ENCODE measurements around the gene ATP2A3. TPM values are rescaled to one million over a fixed set of nuclear protein-coding genes. Genes with fewer than 3 reads are reported as not detected.

Gene ATP2A3
- polyA plus RNA-seq, 3 donors: 6.9 to 46.5 (median 9.5) TPM

- peak overlapping the region; percentile 0 for H2AFZ ChIP-seq (ENCODE audit: insufficient read depth, low read depth, low read length, poor library complexity, severe bottlenecking)
- H3K4me1 Mint-ChIP-seq: peaks cover 61% of the 10 kb centered on the region
These were observed 48.6 kb downstream of the ATP2A3 start for GRCh38 chr17:3915581-3915994.

GRCh38 chr17:3914312-3914670, 49.9 kb downstream of the ATP2A3 start:
- peaks cover 71% of the 10 kb centered on the region for H3K4me1 Mint-ChIP-seq
- H3K27me3 Mint-ChIP-seq (ENCODE audit: low read depth in 3 of 3): peaks cover 0 to 3% (median 0%) of the 10 kb centered on the region in 3 donors
- intact Hi-C loops (cut with micrococcal nuclease): loop anchor here (1.0 to 10.0 kb wide), 4 partner anchors 21 to 88 kb away; partner anchors contain the start of gene CAMKK1 (in 1 of the 2)
- peak overlapping the region; percentile 80 to 96 for H3K27ac ChIP-seq (ENCODE audit: low read depth in 1 of 2, low read length in 2 of 2)
- peak overlapping the region; percentile 94 to 99 (median 98) for H3K27ac Mint-ChIP-seq
- no peak for TF ChIP-seq CTCF (IDR thresholded peaks at IDR 0.05)
- H3K4me3 Mint-ChIP-seq: peak overlapping the region; percentile 96 to 97
- H3K4me2 ChIP-seq (replicated peaks; ENCODE audit: extremely low read depth, low read length, poor library complexity, severe bottlenecking): peak overlapping the region; percentile 99
- peak overlapping the region; percentile 91 for H3K9ac ChIP-seq (ENCODE audit: insufficient read depth, low read length, poor library complexity, severe bottlenecking)
- peaks cover 0 to 4% (median 0%) of the 10 kb centered on the region in 7 donors for H3K9me3 Mint-ChIP-seq
- H3K4me3 ChIP-seq (replicated peaks in 1 of 3; ENCODE audit: low read depth in 2 of 3, low read length in 3 of 3): peak overlapping the region; percentile 75 to 92 (median 77)
- DNase-seq: peak; percentile 28 to 52 (median 48)
- H4K20me1 ChIP-seq (ENCODE audit: insufficient read depth, low read length): peaks cover 65% of the 10 kb centered on the region
- peaks cover 29 to 48% of the 10 kb centered on the region in 2 donors for H3K36me3 Mint-ChIP-seq
- peaks cover 76 to 79% of the 10 kb centered on the region in 2 donors for H3K4me1 ChIP-seq (ENCODE audit: control insufficient read depth in 1 of 2, insufficient read depth in 2 of 2, low read length in 2 of 2)
- H3K9me3 ChIP-seq (replicated peaks in 1 of 2; ENCODE audit: control insufficient read depth in 1 of 2, insufficient read depth in 1 of 2, low read length in 2 of 2): no peaks in the 10 kb centered on the region
- 0% methylated on average over 7 of the region's 10 CpGs for WGBS (ENCODE audit: insufficient coverage)
- no peaks in the 10 kb centered on the region for H3K27me3 ChIP-seq (ENCODE audit: control insufficient read depth in 2 of 2, insufficient read depth in 2 of 2, low read length in 2 of 2)
- peaks cover 79% of the 10 kb centered on the region for H3K79me2 ChIP-seq (ENCODE audit: insufficient read depth, low read length)
- no peak overlapping the region for H2AFZ ChIP-seq (ENCODE audit: insufficient read depth, low read depth, low read length, poor library complexity, severe bottlenecking)
- H3K36me3 ChIP-seq (replicated peaks in 1 of 2; ENCODE audit: control insufficient read depth in 1 of 2, insufficient read depth in 2 of 2, low read length in 2 of 2): peaks cover 0 to 4% of the 10 kb centered on the region in 2 donors

More at GRCh38 chr17:3915581-3915994, 48.6 kb downstream of the ATP2A3 start:
- Mint-ChIP-seq H3K4me3 (peak overlapping the region; percentile 96 to 97), H3K9me3 (peaks cover 0 to 4% (median 0%) of the 10 kb centered on the region in 7 donors), H3K36me3 (peaks cover 22 to 35% of the 10 kb centered on the region in 2 donors), H3K27me3 (ENCODE audit: low read depth in 3 of 3) (peaks cover 0 to 5% (median 0%) of the 10 kb centered on the region in 3 donors), H3K27ac (peak overlapping the region; percentile 94 to 99 (median 98))
- peak overlapping the region; percentile 99 for H3K4me2 ChIP-seq (replicated peaks; ENCODE audit: extremely low read depth, low read length, poor library complexity, severe bottlenecking)
- H3K27me3 ChIP-seq (ENCODE audit: control insufficient read depth in 2 of 2, insufficient read depth in 2 of 2, low read length in 2 of 2): no peaks in the 10 kb centered on the region
- intact Hi-C loops (cut with micrococcal nuclease): loop anchor here (2.0 to 10.0 kb wide), 3 partner anchors 23 to 51 kb away; partner anchors contain the start of genes ATP2A3 (in 1 of the 2) and CAMKK1 (in 1 of the 2)
- peak overlapping the region; percentile 75 to 92 (median 77) for H3K4me3 ChIP-seq (replicated peaks in 1 of 3; ENCODE audit: low read depth in 2 of 3, low read length in 3 of 3)
- TF ChIP-seq CTCF (IDR thresholded peaks at IDR 0.05): no peak
- no peaks in the 10 kb centered on the region for H3K9me3 ChIP-seq (replicated peaks in 1 of 2; ENCODE audit: control insufficient read depth in 1 of 2, insufficient read depth in 1 of 2, low read length in 2 of 2)
- DNase-seq: peak in 2 of 3 donors; percentile 30 to 50
- peaks cover 66% of the 10 kb centered on the region for H3K79me2 ChIP-seq (ENCODE audit: insufficient read depth, low read length)
- 0% methylated on average over 2 of the region's 13 CpGs for WGBS (ENCODE audit: insufficient coverage)
- H3K27ac ChIP-seq (ENCODE audit: low read depth in 1 of 2, low read length in 2 of 2): peak overlapping the region; percentile 80 to 96
- H4K20me1 ChIP-seq (ENCODE audit: insufficient read depth, low read length): peaks cover 52% of the 10 kb centered on the region
- peaks cover 0 to 4% of the 10 kb centered on the region in 2 donors for H3K36me3 ChIP-seq (replicated peaks in 1 of 2; ENCODE audit: control insufficient read depth in 1 of 2, insufficient read depth in 2 of 2, low read length in 2 of 2)
- peak overlapping the region; percentile 91 for H3K9ac ChIP-seq (ENCODE audit: insufficient read depth, low read length, poor library complexity, severe bottlenecking)
- H3K4me1 ChIP-seq (ENCODE audit: control insufficient read depth in 1 of 2, insufficient read depth in 2 of 2, low read length in 2 of 2): peaks cover 74 to 79% of the 10 kb centered on the region in 2 donors

All from CD14-positive monocyte (primary cell).